PC-9 (cell line): ENCODE data around the gene CHST1. TPM values are rescaled to one million over a fixed set of nuclear protein-coding genes. Genes with fewer than 3 reads are reported as not detected.

Experiments used
- BruUV-seq: library from RNA; stranded (reverse); fragments of 400-500 nt; replicated peaks from 2 replicates; lab custom pipeline; 2021; lab: Mats Ljungman, UMichigan
- CTCF ChIA-PET: fragments of 300-600 bp; sonication (Branson Sonifier 250); formaldehyde crosslinking; loops from one replicate; lab custom pipeline; 2022; ENCODE audit warnings: antibody characterized with exemption; lab: Charles Lee
- POLR2A ChIA-PET: fragments of 300-600 bp; sonication (Branson Sonifier 250); formaldehyde crosslinking; loops from one replicate; lab custom pipeline; 2022; ENCODE audit warnings: antibody characterized with exemption; ENCODE audit not compliant: unreplicated experiment; lab: Charles Lee
- DNase-seq, 2 experiments: peaks; one replicate each; pipeline versions ENCODE4 v3.0.0 to v3.0.0-alpha.2; 2015 to 2022; ENCODE audit warnings: mixed read lengths in 1 of 2
- H2AFZ ChIP-seq: fragments of 200-600 bp; sonication (generic); 2 replicates; pipeline ENCODE4 v1.8.1; 2017; ENCODE audit warnings: antibody characterized with exemption
- H3F3A ChIP-seq: fragments of 200-600 bp; sonication (generic); 2 replicates; pipeline ENCODE4 v1.8.1; 2017; ENCODE audit warnings: antibody characterized with exemption, mild to moderate bottlenecking, low read depth; ENCODE audit not compliant: insufficient read depth
- H3K27ac ChIP-seq: fragments of 200-600 bp; sonication (generic); 2 replicates; pipeline ENCODE4 v1.6.1; 2016; ENCODE audit warnings: mixed run types
- H3K27me3 ChIP-seq: fragments of 200-600 bp; sonication (generic); 2 replicates; pipeline ENCODE4 v1.6.1; 2016; ENCODE audit warnings: low read depth, mixed run types; ENCODE audit not compliant: insufficient read depth
- H3K36me3 ChIP-seq: fragments of 200-600 bp; sonication (generic); 2 replicates; pipeline ENCODE4 v1.6.1; 2016; ENCODE audit warnings: low read depth, mixed run types
- H3K4me1 ChIP-seq: fragments of 200-600 bp; sonication (generic); replicated peaks from 2 replicates; pipeline ENCODE4 v1.6.1; 2016; ENCODE audit warnings: mixed run types; ENCODE audit not compliant: insufficient read depth
- H3K4me2 ChIP-seq: fragments of 200-600 bp; sonication (generic); 2 replicates; pipeline ENCODE4 v1.6.1; 2017; ENCODE audit warnings: mixed run types
- H3K4me3 ChIP-seq: fragments of 200-600 bp; sonication (generic); 2 replicates; pipeline ENCODE4 v1.6.1; 2016; ENCODE audit warnings: mixed run types
- H3K79me2 ChIP-seq: fragments of 200-600 bp; sonication (generic); 2 replicates; pipeline ENCODE4 v1.6.1; 2017; ENCODE audit warnings: low read depth, mixed run types
- H3K9me2 ChIP-seq: fragments of 200-600 bp; sonication (generic); 2 replicates; pipeline ENCODE4 v1.8.1; 2017; ENCODE audit warnings: mild to moderate bottlenecking; ENCODE audit not compliant: insufficient read depth
- H3K9me3 ChIP-seq: fragments of 200-600 bp; sonication (generic); 2 replicates; pipeline ENCODE4 v1.8.1; 2016; ENCODE audit warnings: low read depth; ENCODE audit not compliant: insufficient read depth
- H4K20me1 ChIP-seq: fragments of 200-600 bp; sonication (generic); 2 replicates; pipeline ENCODE4 v1.8.1; 2017; ENCODE audit not compliant: insufficient read depth
- CTCF ChIP-seq: fragments of 200-600 bp; sonication (generic); conservative IDR thresholded peaks from 2 replicates; pipeline ENCODE4 v1.6.1; 2017; ENCODE audit warnings: mixed run types, antibody characterized with exemption, mild to moderate bottlenecking, moderate library complexity
- EZH2 ChIP-seq: fragments of 200-600 bp; sonication (generic); IDR thresholded peaks from 2 replicates; pipeline ENCODE4 v1.8.0; 2017; ENCODE audit warnings: antibody characterized with exemption, low read depth
- intact Hi-C: fragments of 100-400 bp; cut with micrococcal nuclease; formaldehyde crosslinking; loops from one replicate; pipeline ENCODE4 v1.10.0; 2022; ENCODE audit not compliant: unreplicated experiment
- total RNA-seq: library from RNA; stranded (reverse); gene quantifications from 2 replicates; pipeline ENCODE4 v1.2.3, GENCODE V29; 2021

Gene CHST1
- total RNA-seq, 1 experiment from 2014 or later, result not detected

GRCh38 chr11:45643598-45644260 is 21.7 kb downstream of the CHST1 start:
- Histone ChIP-seq H3K27me3 (peaks cover 53% of the 10 kb centered on the region), H4K20me1 (no peaks in the 10 kb centered on the region), H3K9me2 (no peaks in the 10 kb centered on the region), H3K4me1 (no peaks in the 10 kb centered on the region), H3K27ac (no peak overlapping the region), H3K9me3 (no peaks in the 10 kb centered on the region), H3K4me3 (no peak overlapping the region), H3K4me2 (no peak overlapping the region), H3F3A (no peaks in the 10 kb centered on the region), H3K79me2 (no peaks in the 10 kb centered on the region), H2AFZ (no peak overlapping the region), H3K36me3 (no peaks in the 10 kb centered on the region)
- POLR2A ChIA-PET, result interaction anchor here (0.7 kb wide), 1 partner anchor 133 kb away, joined by 3 read pairs; no protein-coding TSS in a partner anchor
- CTCF ChIA-PET, result no interaction called here
- no TSS peak for BruUV-seq
- no peak for TF ChIP-seq EZH2
- TF ChIP-seq CTCF, result no peak
- intact Hi-C loops, result no loop called here
- no peak for DNase-seq

- Histone ChIP-seq H3K4me2 (no peak overlapping the region), H3K36me3 (no peaks in the 10 kb centered on the region), H3K4me1 (no peaks in the 10 kb centered on the region), H3K27ac (no peak overlapping the region), H3K4me3 (no peak overlapping the region), H3F3A (no peaks in the 10 kb centered on the region), H2AFZ (no peak overlapping the region), H3K9me3 (no peaks in the 10 kb centered on the region), H4K20me1 (no peaks in the 10 kb centered on the region), H3K79me2 (no peaks in the 10 kb centered on the region), H3K27me3 (peaks cover 42% of the 10 kb centered on the region), H3K9me2 (no peaks in the 10 kb centered on the region)
- ChIA-PET POLR2A (no interaction called here), CTCF (no interaction called here)
- BruUV-seq, result no TSS peak
- intact Hi-C loops, result no loop called here
- DNase-seq, result no peak
- no peak for TF ChIP-seq CTCF
- TF ChIP-seq EZH2, result no peak
Measured at GRCh38 chr11:45641961-45642360, 23.5 kb downstream of the CHST1 start.

GRCh38 chr11:45638051-45638450 is 27.4 kb downstream of the CHST1 start:
- Histone ChIP-seq H3K4me2 (no peak overlapping the region), H3K27me3 (peaks cover 32% of the 10 kb centered on the region), H3K27ac (no peak overlapping the region), H3K79me2 (no peaks in the 10 kb centered on the region), H3F3A (no peaks in the 10 kb centered on the region), H2AFZ (no peak overlapping the region), H3K9me3 (no peaks in the 10 kb centered on the region), H3K4me3 (no peak overlapping the region), H3K36me3 (no peaks in the 10 kb centered on the region), H4K20me1 (no peaks in the 10 kb centered on the region; the same call in 1 of the 2 replicates), H3K9me2 (no peaks in the 10 kb centered on the region), H3K4me1 (no peaks in the 10 kb centered on the region)
- ChIA-PET CTCF (no interaction called here), POLR2A (no interaction called here)
- no TSS peak for BruUV-seq
- TF ChIP-seq CTCF, result no peak
- no peak for TF ChIP-seq EZH2
- no peak for DNase-seq
- intact Hi-C loops, result no loop called here
